Esophagus (tissue), 2 donors: ENCODE data around the gene HBEGF. TPM values are rescaled to one million over a fixed set of nuclear protein-coding genes. Genes with fewer than 3 reads are reported as not detected.
"Not testable (repeated sequence)": the region's sequence is repeated elsewhere in the genome, so short reads cannot be mapped to it uniquely, and the experiment has no call there.

Source experiments
- H3K27ac ChIP-seq, 2 donors: one replicate each; pipeline ENCODE4 v1.5.1; 2013; ENCODE audit warnings: low read depth in 2 of 2, mild to moderate bottlenecking in 2 of 2, inconsistent platforms in 1 of 2, low read length in 1 of 2, moderate library complexity in 1 of 2
- H3K27me3 ChIP-seq, 2 donors: one replicate each; pipeline ENCODE4 v1.6.1; 2013; ENCODE audit warnings: low read length in 2 of 2, control low read depth in 1 of 2, mild to moderate bottlenecking in 1 of 2; ENCODE audit not compliant: insufficient read depth in 2 of 2, control insufficient read depth in 1 of 2
- H3K36me3 ChIP-seq, 2 donors: one replicate each; pipeline ENCODE4 v1.6.1; 2013; ENCODE audit warnings: low read length in 1 of 2; ENCODE audit not compliant: control insufficient read depth in 2 of 2, insufficient read depth in 2 of 2
- H3K4me1 ChIP-seq, 2 donors: one replicate each; pipeline ENCODE4 v1.6.1; 2013; ENCODE audit warnings: low read length in 1 of 2; ENCODE audit not compliant: control insufficient read depth in 2 of 2, insufficient read depth in 2 of 2
- H3K4me3 ChIP-seq, 2 donors: one replicate each; pipeline ENCODE4 v1.5.1; 2013; ENCODE audit warnings: low read length in 2 of 2, mild to moderate bottlenecking in 2 of 2, low read depth in 1 of 2, moderate library complexity in 1 of 2
- H3K9me3 ChIP-seq, 2 donors: one replicate each; pipeline ENCODE4 v1.6.1; 2013; ENCODE audit warnings: mild to moderate bottlenecking in 2 of 2, low read depth in 1 of 2, low read length in 1 of 2, moderate library complexity in 1 of 2; ENCODE audit not compliant: control insufficient read depth in 2 of 2, insufficient read depth in 1 of 2
- WGBS, 2 donors: extraction: QIAGEN DNeasy Blood & Tissue Kit; methylation state at CpG; one replicate each; pipeline ENCODE4 v1.1.7; 2013; 5-methylcytosine and 5-hydroxymethylcytosine counted together
- polyA plus RNA-seq, 2 donors: library from polyadenylated mRNA; stranded (reverse); fragments of 200-250 nt; gene quantifications; one replicate each; pipeline ENCODE4 v1.2.3, GENCODE V29; 2013
- donor health status: healthy with polysubstance abuse.
- donor health status: Bipolar disorder and iron deficiency.

HBEGF gene
- polyA plus RNA-seq, 2 donors, result 9.3 to 23.5 TPM

- Histone ChIP-seq H3K36me3 (no peaks in the 10 kb centered on the region), H3K4me3 (no peak overlapping the region), H3K27ac (peak overlapping the region; percentile 81 to 87), H3K9me3 (no peaks in the 10 kb centered on the region), H3K27me3 (no peaks in the 10 kb centered on the region), H3K4me1 (peaks cover 0 to 11% of the 10 kb centered on the region in 2 donors)
- 58 to 64% methylated on average over 2 of the region's 2 CpGs for WGBS, 2 donors
Measured at GRCh38 chr5:140349244-140349643, 2.8 kb upstream of the HBEGF start.

DNA sequence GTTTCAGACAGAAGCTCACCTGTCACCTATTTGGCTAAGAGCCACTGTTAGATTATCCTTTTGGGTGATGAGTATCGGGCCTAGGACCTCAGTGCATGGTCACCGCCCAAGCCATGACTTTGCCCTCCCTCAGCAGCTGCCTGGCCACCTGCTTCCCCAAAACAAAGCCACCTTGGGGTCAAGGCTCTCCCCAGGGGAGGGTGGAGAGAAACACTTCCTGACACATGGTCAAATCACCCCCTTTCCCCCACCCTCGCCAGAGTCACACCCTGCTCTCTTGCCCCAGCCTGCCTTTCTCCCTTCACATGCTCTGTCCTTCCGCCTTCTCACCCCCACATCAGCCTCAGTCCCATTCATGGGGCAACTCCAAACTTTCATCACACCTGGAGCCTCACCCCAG lies 1.7 kb upstream of the HBEGF start:
- Histone ChIP-seq H3K9me3 (no peaks in the 10 kb centered on the region), H3K36me3 (peaks cover 0 to 3% of the 10 kb centered on the region in 2 donors), H3K27ac (peak overlapping the region; percentile 81 to 85), H3K4me1 (peaks cover 2 to 11% of the 10 kb centered on the region in 2 donors), H3K27me3 (no peaks in the 10 kb centered on the region), H3K4me3 (no peak overlapping the region)
- 49 to 50% methylated on average over 4 of the region's 4 CpGs for WGBS, 2 donors

GRCh38 chr5:140347360-140347759 lies 957 bp upstream of the HBEGF start:
- Histone ChIP-seq H3K9me3 (no peaks in the 10 kb centered on the region), H3K27me3 (no peaks in the 10 kb centered on the region), H3K36me3 (peaks cover 0 to 6% of the 10 kb centered on the region in 2 donors), H3K27ac (peak overlapping the region; percentile 81 to 90), H3K4me1 (peaks cover 3 to 14% of the 10 kb centered on the region in 2 donors), H3K4me3 (peak overlapping the region in 1 of 2 donors; percentile 57)
- WGBS, 2 donors, result 16 to 17% methylated on average over 2 of the region's 2 CpGs

DNA sequence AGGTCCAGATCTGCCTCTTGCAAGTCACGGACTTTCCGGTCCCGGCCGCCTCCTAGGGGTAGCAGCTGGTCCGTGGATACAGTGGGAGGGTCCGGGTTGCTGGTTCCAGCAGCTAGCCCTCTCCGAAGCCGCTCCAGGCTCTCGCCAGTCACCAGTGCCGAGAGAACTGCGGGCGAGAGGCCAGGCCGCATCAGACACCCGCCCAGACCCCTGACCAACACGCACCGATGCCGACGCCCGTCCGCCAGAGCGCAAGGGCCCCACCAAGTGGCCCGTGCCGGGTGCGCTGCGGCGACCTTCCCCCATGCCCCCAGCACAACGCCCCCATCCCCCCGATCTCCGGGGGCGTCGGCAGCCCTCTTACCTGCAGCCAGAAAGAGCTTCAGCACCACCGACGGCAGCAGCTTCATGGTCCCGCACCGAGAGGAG lies 470 bp downstream of the HBEGF start:
- Histone ChIP-seq H3K36me3 (peaks cover 0 to 17% of the 10 kb centered on the region in 2 donors), H3K4me1 (peaks cover 3 to 21% of the 10 kb centered on the region in 2 donors), H3K4me3 (peak overlapping the region; percentile 57 to 76), H3K27me3 (no peaks in the 10 kb centered on the region), H3K27ac (peak overlapping the region; percentile 81 to 90), H3K9me3 (no peaks in the 10 kb centered on the region)
- 5 to 14% methylated on average over 25 to 35 of the region's 35 CpGs for WGBS, 2 donors

GRCh38 chr5:140344683-140345423 lies 1.6 kb downstream of the HBEGF start:
- WGBS, 2 donors, result 43 to 47% methylated on average over 4 of the region's 4 CpGs
- Histone ChIP-seq H3K36me3 (peaks cover 0 to 17% of the 10 kb centered on the region in 2 donors), H3K27me3 (no peaks in the 10 kb centered on the region), H3K4me1 (peaks cover 3 to 21% of the 10 kb centered on the region in 2 donors), H3K27ac (peak overlapping the region in 1 of 2 donors; percentile 59), H3K4me3 (peak overlapping the region; percentile 57 to 76), H3K9me3 (no peaks in the 10 kb centered on the region)

DNA sequence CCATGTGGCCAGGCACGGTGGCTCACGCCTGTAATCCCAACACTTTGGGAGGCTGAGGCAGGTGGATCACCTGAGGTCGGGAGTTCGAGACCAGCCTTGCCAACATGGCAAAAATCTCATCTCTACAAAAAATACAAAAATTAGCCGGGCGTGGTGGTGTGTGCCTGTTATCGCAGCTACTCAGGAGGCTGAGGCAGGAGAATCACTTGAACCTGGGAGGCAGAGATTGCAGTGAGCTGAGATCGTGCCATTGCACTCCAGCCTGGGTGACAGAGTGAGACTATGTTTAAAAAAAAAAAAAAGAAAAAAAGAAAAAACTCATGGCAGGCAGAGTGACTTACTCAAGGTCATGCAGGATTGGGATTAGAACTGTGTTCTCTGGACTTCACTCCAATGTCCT lies 2.6 kb downstream of the HBEGF start:
- Histone ChIP-seq H3K4me1 (peaks cover 6 to 14% of the 10 kb centered on the region in 2 donors), H3K36me3 (peaks cover 0 to 20% of the 10 kb centered on the region in 2 donors)
- H3K27me3 ChIP-seq, H3K9me3 ChIP-seq, H3K27ac ChIP-seq, H3K4me3 ChIP-seq: not testable (repeated sequence)
- 94 to 96% methylated on average over 8 of the region's 8 CpGs for WGBS, 2 donors

DNA sequence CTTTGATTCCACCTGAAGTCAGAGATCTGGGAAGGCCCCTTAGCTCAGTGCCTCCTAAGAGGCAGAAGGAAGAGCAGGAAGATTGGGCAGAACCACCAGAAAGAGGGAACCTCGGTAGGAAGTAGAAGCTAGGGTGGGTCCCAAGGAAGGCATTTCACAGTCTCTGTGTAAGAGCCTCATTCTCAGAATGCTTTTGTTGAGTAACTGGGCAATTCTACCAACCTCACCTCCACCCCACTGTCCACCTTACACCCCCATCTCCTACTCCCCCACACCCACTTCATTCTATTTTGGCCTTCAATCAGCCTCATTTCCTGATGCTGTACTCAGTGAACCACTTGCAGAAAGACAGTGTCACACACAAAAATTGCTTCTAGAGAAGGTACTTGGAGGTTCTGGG lies 3.5 kb downstream of the HBEGF start:
- 53 to 71% methylated on average over 1 of the region's 1 CpG for WGBS, 2 donors
- Histone ChIP-seq H3K4me1 (peaks cover 6 to 14% of the 10 kb centered on the region in 2 donors), H3K9me3 (no peaks in the 10 kb centered on the region), H3K27me3 (no peaks in the 10 kb centered on the region), H3K36me3 (peaks cover 0 to 20% of the 10 kb centered on the region in 2 donors), H3K27ac (no peak overlapping the region), H3K4me3 (no peak overlapping the region)

GRCh38 chr5:140342287-140342686 lies 4.1 kb downstream of the HBEGF start:
- peak overlapping the region in 1 of 2 donors; percentile 1 for H3K27ac ChIP-seq
- peaks cover 0 to 20% of the 10 kb centered on the region in 2 donors for H3K36me3 ChIP-seq
- WGBS, 2 donors, result 71 to 75% methylated on average over 6 of the region's 6 CpGs

DNA sequence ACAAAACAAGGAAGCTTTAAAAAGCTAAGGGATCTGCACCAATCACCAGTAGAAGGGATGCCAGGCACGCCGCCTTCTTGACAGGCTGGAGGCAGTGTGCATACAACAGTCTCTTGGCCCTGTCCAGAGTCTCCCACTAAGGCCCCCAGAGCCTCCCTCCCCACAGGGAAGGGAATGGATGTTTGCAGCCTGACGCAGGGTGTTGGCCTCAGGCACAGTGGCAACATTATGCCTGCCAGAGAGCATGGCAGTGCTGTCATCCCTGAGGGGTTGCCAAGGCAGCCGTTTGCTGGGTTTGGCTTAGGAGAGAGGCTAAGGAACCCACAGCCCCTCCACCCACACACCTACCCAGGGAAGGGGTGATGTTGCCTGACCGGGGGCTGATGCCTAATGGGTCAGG lies 4.8 kb downstream of the HBEGF start:
- Histone ChIP-seq H3K4me3 (no peak overlapping the region), H3K9me3 (no peaks in the 10 kb centered on the region), H3K27ac (peak overlapping the region in 1 of 2 donors; percentile 1), H3K27me3 (no peaks in the 10 kb centered on the region), H3K36me3 (peaks cover 0 to 20% of the 10 kb centered on the region in 2 donors), H3K4me1 (peaks cover 6 to 15% of the 10 kb centered on the region in 2 donors)
- 64 to 68% methylated on average over 5 of the region's 5 CpGs for WGBS, 2 donors

More at GRCh38 chr5:140342287-140342686, 4.1 kb downstream of the HBEGF start:
- no peaks in the 10 kb centered on the region for H3K27me3 ChIP-seq
- no peak overlapping the region for H3K4me3 ChIP-seq
- no peaks in the 10 kb centered on the region for H3K9me3 ChIP-seq
- peaks cover 6 to 14% of the 10 kb centered on the region in 2 donors for H3K4me1 ChIP-seq
